Pulmonary artery endothelial cell (primary cell): ENCODE measurements around the gene SLX4. TPM values are rescaled to one million over a fixed set of nuclear protein-coding genes. Genes with fewer than 3 reads are reported as not detected.

Experiments used
- DNase-seq: peaks from one replicate; pipeline ENCODE4 v3.0.0-alpha.2; 2011; ENCODE audit warnings: low read depth, low spot score
- total RNA-seq: library from RNA; depleted of rRNA; stranded (reverse); fragments of >200 nt; gene quantifications from 2 replicates; pipeline ENCODE4 v1.2.3, GENCODE V29; 2014

SLX4 gene
- total RNA-seq, 1 donor from 2014 or later: 2.8 TPM

GRCh38 chr16:3599121-3599520 is 12.3 kb downstream of the SLX4 start:
- no peak for DNase-seq

GRCh38 chr16:3598236-3598635 is 13.2 kb downstream of the SLX4 start:
- DNase-seq: no peak

- DNase-seq: no peak
Observed at GRCh38 chr16:3597676-3598075, 13.7 kb downstream of the SLX4 start.

GRCh38 chr16:3597226-3597625 is 14.2 kb downstream of the SLX4 start:
- DNase-seq: no peak

GRCh38 chr16:3596101-3596861 is 15.1 kb downstream of the SLX4 start:
- no peak for DNase-seq

GRCh38 chr16:3595521-3596021 is 15.8 kb downstream of the SLX4 start:
- no peak for DNase-seq

- no peak for DNase-seq
Observed at GRCh38 chr16:3595110-3595486, 16.3 kb downstream of the SLX4 start.

GRCh38 chr16:3594316-3595109 is 16.9 kb downstream of the SLX4 start:
- DNase-seq: no peak

GRCh38 chr16:3592559-3592958 is 18.8 kb downstream of the SLX4 start:
- no peak for DNase-seq

GRCh38 chr16:3591991-3592390 is 19.4 kb downstream of the SLX4 start:
- no peak for DNase-seq

GRCh38 chr16:3591436-3591803 is 20.0 kb downstream of the SLX4 start:
- DNase-seq: no peak

- no peak for DNase-seq
Observed at GRCh38 chr16:3590736-3591435, 20.5 kb downstream of the SLX4 start.

GRCh38 chr16:3589991-3590701 is 21.3 kb downstream of the SLX4 start:
- DNase-seq: no peak

GRCh38 chr16:3589441-3589921 is 21.9 kb downstream of the SLX4 start:
- no peak for DNase-seq

GRCh38 chr16:3589001-3589400 is 22.4 kb downstream of the SLX4 start:
- DNase-seq: no peak

GRCh38 chr16:3587547-3588110 is 23.8 kb downstream of the SLX4 start:
- no peak for DNase-seq

GRCh38 chr16:3584412-3584811 is 27.0 kb downstream of the SLX4 start:
- DNase-seq: no peak

- DNase-seq: no peak
Observed at GRCh38 chr16:3583303-3584038, 27.9 kb downstream of the SLX4 start.

GRCh38 chr16:3582276-3583165 is 28.9 kb downstream of the SLX4 start:
- no peak for DNase-seq
